Mesodermal cell (in vitro differentiated cells): ENCODE results near the gene LONRF3.

ENCODE experiments used
- H3K27ac ChIP-seq: 2 replicates; pipeline ENCODE4 v1.7.0; 2013; ENCODE audit warnings: mild to moderate bottlenecking, low read depth, low read length, moderate library complexity; ENCODE audit not compliant: severe bottlenecking
- H3K36me3 ChIP-seq: 2 replicates; pipeline ENCODE4 v1.7.1; 2013; ENCODE audit warnings: mild to moderate bottlenecking, low read length, moderate library complexity; ENCODE audit not compliant: control insufficient read depth, insufficient read depth
- H3K4me1 ChIP-seq: one replicate; pipeline ENCODE4 v1.7.1; 2013; ENCODE audit warnings: mild to moderate bottlenecking, low read length; ENCODE audit not compliant: insufficient read depth, control insufficient read depth, poor library complexity, severe bottlenecking
- H3K4me3 ChIP-seq: 2 replicates; pipeline ENCODE4 v1.7.0; 2013; ENCODE audit warnings: low read length, control low read depth, mild to moderate bottlenecking; ENCODE audit not compliant: insufficient read depth, poor library complexity, severe bottlenecking; ENCODE audit errors: extremely low read depth
- H3K9me3 ChIP-seq: 2 replicates; pipeline ENCODE4 v1.7.1; 2013; ENCODE audit warnings: mild to moderate bottlenecking, low read length, moderate library complexity; ENCODE audit not compliant: control insufficient read depth
- WGBS, 2 experiments: methylation state at CpG; one replicate each; pipeline ENCODE4 v1.1.5; 2013; ENCODE audit warnings: missing lambda C conversion rate in 2 of 2; ENCODE audit not compliant: insufficient coverage in 2 of 2; 5-methylcytosine and 5-hydroxymethylcytosine counted together

Gene LONRF3

DNA sequence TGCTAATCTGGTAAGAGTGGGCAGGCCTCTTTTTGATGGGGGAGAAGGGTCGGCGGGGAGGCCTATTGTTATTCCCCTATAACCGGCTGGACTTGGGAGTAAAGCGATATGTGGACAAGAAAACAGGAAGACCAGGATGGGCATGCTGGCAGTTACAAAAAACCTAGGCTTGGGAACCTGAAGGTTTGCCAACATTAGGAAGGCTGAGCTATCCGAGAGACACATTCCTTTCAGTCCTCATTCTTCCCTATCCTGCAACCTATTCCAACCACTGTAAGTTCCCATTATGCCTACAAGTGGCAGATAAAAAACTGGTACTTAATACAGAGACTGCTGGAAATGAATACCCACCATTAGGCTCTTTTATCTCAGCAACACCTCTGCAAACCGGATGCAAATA is 66.0 kb downstream of the LONRF3 start:
- H3K4me3 ChIP-seq: no peak overlapping the region
- H3K36me3 ChIP-seq: no peaks in the 10 kb centered on the region
- 47% methylated on average over 3 of the region's 6 CpGs; no CpG with 5 or more reads in 1 of the 2 experiments for WGBS, 2 experiments
- no peak overlapping the region for H3K27ac ChIP-seq
- H3K4me1 ChIP-seq: peaks cover 2% of the 10 kb centered on the region
- no peaks in the 10 kb centered on the region for H3K9me3 ChIP-seq

DNA sequence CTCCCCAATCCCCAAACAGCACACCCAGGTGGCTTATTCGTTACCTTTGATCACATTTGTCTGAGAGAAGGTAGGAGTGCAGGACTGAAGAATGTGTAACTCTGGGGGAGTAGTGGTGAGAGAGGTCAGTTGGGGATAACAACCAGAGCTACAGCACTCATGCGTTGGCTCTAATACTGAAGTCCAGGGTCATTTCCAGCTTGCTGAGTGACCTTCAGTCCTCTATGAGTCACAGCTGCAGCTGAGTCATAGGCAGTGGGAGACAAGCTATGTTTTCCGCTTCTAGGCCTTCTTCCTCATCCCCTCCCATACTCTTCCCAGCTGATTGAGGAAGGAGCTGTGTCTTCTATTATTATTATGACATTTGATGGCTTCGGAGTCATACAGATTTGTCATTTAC is 66.8 kb downstream of the LONRF3 start:
- H3K27ac ChIP-seq: no peak overlapping the region
- WGBS, 2 experiments: no CpG with 5 or more reads among the region's 4 CpGs

DNA sequence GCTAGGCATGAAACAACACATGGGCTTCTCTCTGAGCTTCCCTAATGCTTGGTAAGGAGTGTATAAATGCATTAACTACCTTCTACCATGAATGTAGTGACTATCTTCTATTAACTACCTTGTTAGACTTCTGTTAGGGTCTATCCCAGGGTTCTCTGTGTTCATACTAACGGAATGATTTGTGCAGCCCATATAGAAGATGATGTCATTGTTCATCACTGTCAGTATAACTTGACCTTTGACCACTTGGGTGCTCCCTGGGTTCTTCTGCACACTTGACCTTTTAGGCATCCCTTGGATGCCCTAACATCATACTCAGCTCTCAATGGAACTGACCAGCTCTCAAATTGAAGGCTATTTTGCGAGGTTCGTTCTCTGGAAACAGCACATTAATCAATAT is 67.6 kb downstream of the LONRF3 start:
- WGBS, 2 experiments: no CpG with 5 or more reads among the region's 3 CpGs
- no peak overlapping the region for H3K27ac ChIP-seq
- H3K4me3 ChIP-seq: no peak overlapping the region
- peaks cover 2% of the 10 kb centered on the region for H3K4me1 ChIP-seq
- H3K9me3 ChIP-seq: no peaks in the 10 kb centered on the region
- H3K36me3 ChIP-seq: no peaks in the 10 kb centered on the region

More for the DNA sequence above, 66.8 kb downstream of the LONRF3 start:
- H3K9me3 ChIP-seq: no peaks in the 10 kb centered on the region
- no peak overlapping the region for H3K4me3 ChIP-seq
- H3K4me1 ChIP-seq: peaks cover 2% of the 10 kb centered on the region
- no peaks in the 10 kb centered on the region for H3K36me3 ChIP-seq

DNA sequence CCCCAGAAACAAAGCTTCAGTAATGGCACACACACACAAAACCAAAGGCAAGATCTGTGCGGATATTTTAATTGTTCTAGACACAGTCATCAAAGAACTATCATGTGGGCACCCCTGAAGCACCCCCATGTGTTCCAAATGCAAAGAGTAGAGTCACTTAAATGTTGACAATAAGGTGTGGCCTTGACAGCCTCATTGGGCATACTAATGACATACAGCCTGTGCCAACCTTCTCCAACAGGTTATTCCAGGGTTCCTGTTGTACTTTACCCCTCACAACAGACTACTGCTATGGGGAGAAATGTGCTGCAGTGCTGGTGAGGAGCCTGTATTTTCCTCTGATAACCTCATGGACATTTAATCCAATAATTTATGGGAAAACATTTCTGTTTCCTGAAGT is 68.6 kb downstream of the LONRF3 start:
- H3K4me1 ChIP-seq: peaks cover 2% of the 10 kb centered on the region
- 100% methylated on average over 1 of the region's 1 CpG; no CpG with 5 or more reads in 1 of the 2 experiments for WGBS, 2 experiments

DNA sequence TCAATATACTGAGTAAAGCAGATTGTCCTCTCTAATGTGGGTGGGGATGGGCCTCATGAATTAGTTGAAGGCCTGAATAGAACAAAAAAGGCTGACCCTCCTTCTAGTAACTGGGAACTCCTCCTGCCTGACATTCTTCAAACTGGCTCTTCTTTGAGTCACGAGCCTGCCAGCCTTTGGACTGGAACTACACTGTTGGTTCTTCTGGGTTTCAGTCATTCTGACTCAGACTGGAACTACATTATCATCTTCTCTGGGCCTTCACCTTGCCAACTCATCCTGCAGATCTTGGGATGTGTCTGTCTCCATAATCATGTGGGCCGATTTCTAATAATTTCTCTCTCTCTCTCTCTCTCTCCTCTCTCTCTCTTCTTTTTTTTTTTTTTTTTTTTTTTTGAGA is 71.5 kb downstream of the LONRF3 start:
- Histone ChIP-seq H3K4me1 (peaks cover 2% of the 10 kb centered on the region), H3K36me3 (no peaks in the 10 kb centered on the region), H3K27ac (no peak overlapping the region), H3K4me3 (no peak overlapping the region), H3K9me3 (no peaks in the 10 kb centered on the region)
- 86% methylated on average over 1 of the region's 2 CpGs; no CpG with 5 or more reads in 1 of the 2 experiments for WGBS, 2 experiments

More for the DNA sequence above, 68.6 kb downstream of the LONRF3 start:
- H3K9me3 ChIP-seq: no peaks in the 10 kb centered on the region
- no peak overlapping the region for H3K4me3 ChIP-seq
- no peaks in the 10 kb centered on the region for H3K36me3 ChIP-seq
- H3K27ac ChIP-seq: no peak overlapping the region

DNA sequence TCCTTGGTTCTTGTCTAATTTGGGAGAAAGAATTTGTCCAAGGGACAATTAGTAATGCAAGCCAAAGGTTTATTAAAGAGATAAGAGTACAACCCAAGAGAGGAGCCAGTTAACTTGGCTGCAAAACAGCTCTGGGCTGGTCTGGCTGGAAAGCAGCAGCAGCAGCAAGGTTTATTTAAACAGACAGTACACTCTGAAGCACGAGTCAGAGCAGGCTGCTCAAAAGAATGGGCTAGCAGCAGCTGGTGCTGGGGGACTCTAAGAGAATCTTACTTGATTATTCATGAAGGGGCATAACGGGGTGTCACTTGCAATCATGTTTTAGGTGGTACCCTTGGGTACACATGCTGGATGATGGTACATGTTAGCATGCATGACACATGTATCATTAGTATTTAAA is 81.3 kb downstream of the LONRF3 start:
- Histone ChIP-seq H3K4me1 (no peaks in the 10 kb centered on the region), H3K4me3 (no peak overlapping the region), H3K27ac (no peak overlapping the region), H3K9me3 (no peaks in the 10 kb centered on the region), H3K36me3 (no peaks in the 10 kb centered on the region)
- WGBS, 2 experiments: 40% methylated on average over 1 of the region's 2 CpGs; no CpG with 5 or more reads in 1 of the 2 experiments

DNA sequence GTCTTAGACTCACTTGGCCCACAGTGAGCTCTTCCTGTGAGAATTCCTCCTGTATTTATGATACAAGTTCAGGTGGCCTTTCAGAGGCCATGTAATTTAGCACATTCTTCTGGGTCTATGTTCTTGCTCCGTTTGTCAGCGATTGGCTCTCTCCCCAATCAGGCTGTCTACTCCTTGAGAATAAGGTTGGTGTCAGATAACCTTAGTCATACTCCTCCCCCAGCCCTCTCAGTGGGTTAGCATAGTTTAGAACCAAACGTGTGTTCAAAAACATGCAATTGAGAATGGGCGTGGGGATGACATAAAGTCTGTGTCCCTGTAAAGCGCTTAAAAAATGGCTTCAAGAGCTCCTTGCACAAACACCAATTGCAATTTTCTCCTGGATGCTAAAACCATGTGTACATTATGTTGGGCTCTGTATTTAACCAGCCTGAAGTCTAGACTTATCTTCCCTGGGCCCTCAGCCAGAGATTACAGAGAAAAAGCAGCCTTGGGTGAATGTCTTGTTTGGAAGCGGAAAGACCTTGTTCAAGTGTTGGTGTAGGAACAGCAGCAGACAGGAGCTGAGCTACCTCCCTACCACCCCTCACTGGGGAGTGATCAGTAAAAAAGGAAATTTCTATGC is 88.4 kb downstream of the LONRF3 start:
- H3K36me3 ChIP-seq: no peaks in the 10 kb centered on the region
- H3K27ac ChIP-seq: no peak overlapping the region
- WGBS, 2 experiments: 18% methylated on average over 2 of the region's 6 CpGs; no CpG with 5 or more reads in 1 of the 2 experiments
- H3K9me3 ChIP-seq: no peaks in the 10 kb centered on the region
- no peak overlapping the region for H3K4me3 ChIP-seq
- H3K4me1 ChIP-seq: no peaks in the 10 kb centered on the region

DNA sequence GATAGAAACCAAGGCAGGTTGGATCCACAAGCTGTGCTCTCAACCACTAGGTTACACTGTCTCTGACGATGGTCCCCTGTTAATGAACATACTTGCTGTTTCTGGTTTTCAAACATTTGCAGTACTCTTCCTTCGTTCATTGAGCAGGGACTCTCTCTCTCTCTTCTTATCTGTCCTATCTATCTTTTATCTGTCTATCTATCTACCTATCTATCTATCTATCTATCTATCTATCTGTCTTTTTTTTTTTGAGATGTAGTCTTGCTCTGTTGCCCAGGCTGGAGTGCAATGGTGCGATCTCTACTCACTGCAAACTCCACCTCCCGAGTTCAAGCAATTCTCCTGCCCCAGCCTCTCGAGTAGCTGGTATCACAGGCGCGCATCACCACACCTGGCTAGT is 89.0 kb downstream of the LONRF3 start:
- WGBS, 2 experiments: 83 to 90% methylated on average over 2 of the region's 7 CpGs
- Histone ChIP-seq H3K9me3 (no peaks in the 10 kb centered on the region), H3K27ac (no peak overlapping the region), H3K4me3 (no peak overlapping the region), H3K4me1 (no peaks in the 10 kb centered on the region), H3K36me3 (no peaks in the 10 kb centered on the region)

DNA sequence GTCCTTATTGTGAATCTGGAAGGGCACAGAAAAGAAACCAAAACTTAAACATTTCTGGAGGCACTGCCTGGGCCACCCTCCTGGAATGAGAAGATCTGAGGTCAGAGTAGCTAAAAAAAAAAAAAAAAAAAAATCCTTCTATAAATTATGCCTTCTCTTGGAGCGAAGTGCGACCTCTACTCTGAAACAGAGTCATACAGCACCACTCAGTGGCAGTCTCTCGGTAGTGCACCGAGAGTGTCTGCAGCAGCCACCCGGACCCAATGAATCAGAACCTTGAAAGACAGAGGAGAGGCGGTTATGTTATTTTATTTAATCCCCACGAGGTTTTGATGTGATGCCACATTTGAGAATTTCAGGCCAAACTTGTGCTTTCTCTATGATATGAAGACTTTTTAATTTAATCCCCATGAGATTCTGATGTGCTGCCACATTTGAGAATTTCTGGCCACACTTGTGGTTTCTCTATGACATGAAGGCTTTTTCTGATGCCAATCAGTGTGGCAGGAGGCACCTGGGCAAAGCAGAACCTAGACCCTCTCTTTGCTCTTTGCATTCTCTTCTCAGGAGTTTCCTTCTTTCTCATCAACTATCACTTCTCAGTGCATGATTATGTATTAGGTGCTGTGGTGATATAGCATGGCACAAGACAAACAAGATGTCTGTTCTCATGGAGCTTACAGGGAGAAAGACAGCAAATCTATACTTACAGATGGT is 92.8 kb downstream of the LONRF3 start:
- H3K36me3 ChIP-seq: no peaks in the 10 kb centered on the region
- no peak overlapping the region for H3K4me3 ChIP-seq
- no peak overlapping the region for H3K27ac ChIP-seq
- no CpG with 5 or more reads among the region's 7 CpGs for WGBS, 2 experiments
- H3K4me1 ChIP-seq: no peaks in the 10 kb centered on the region
- no peaks in the 10 kb centered on the region for H3K9me3 ChIP-seq
